ENCODE data around the gene CBFA2T3.

CBFA2T3 gene

GRCh38 chr16:88853325-88853941 is 123.6 kb downstream of the CBFA2T3 start:
- peaks cover 7% of the 10 kb centered on the region for H3K4me1 ChIP-seq (ENCODE audit: control insufficient read depth, insufficient read depth, low read length)
- no peak overlapping the region for H3K4me3 ChIP-seq (ENCODE audit: low read length)
- H3K36me3 ChIP-seq (ENCODE audit: control insufficient read depth, insufficient read depth, low read length): no peaks in the 10 kb centered on the region
- no peak overlapping the region for H3K9ac ChIP-seq (ENCODE audit: low read length)
- no peaks in the 10 kb centered on the region for H3K27me3 ChIP-seq (ENCODE audit: control insufficient read depth, insufficient read depth, low read length)
- no peak overlapping the region for H3K27ac ChIP-seq (ENCODE audit: low read depth, low read length)

- Histone ChIP-seq H3K4me3 (ENCODE audit: low read length) (no peak overlapping the region), H3K36me3 (ENCODE audit: control insufficient read depth, insufficient read depth, low read length) (no peaks in the 10 kb centered on the region), H3K27me3 (ENCODE audit: control insufficient read depth, insufficient read depth, low read length) (no peaks in the 10 kb centered on the region), H3K27ac (ENCODE audit: low read depth, low read length) (no peak overlapping the region), H3K9ac (ENCODE audit: low read length) (no peak overlapping the region), H3K4me1 (ENCODE audit: control insufficient read depth, insufficient read depth, low read length) (peaks cover 7% of the 10 kb centered on the region)
Observed at GRCh38 chr16:88851616-88852015, 125.4 kb downstream of the CBFA2T3 start.

GRCh38 chr16:88850531-88851199 is 126.3 kb downstream of the CBFA2T3 start:
- no peak overlapping the region for H3K4me3 ChIP-seq (ENCODE audit: low read length)
- no peaks in the 10 kb centered on the region for H3K36me3 ChIP-seq (ENCODE audit: control insufficient read depth, insufficient read depth, low read length)
- no peaks in the 10 kb centered on the region for H3K27me3 ChIP-seq (ENCODE audit: control insufficient read depth, insufficient read depth, low read length)
- no peak overlapping the region for H3K27ac ChIP-seq (ENCODE audit: low read depth, low read length)
- no peak overlapping the region for H3K9ac ChIP-seq (ENCODE audit: low read length)
- H3K4me1 ChIP-seq (ENCODE audit: control insufficient read depth, insufficient read depth, low read length): peaks cover under 1% of the 10 kb centered on the region

- no peaks in the 10 kb centered on the region for H3K36me3 ChIP-seq (ENCODE audit: control insufficient read depth, insufficient read depth, low read length)
- H3K27ac ChIP-seq (ENCODE audit: low read depth, low read length): no peak overlapping the region
- H3K4me3 ChIP-seq (ENCODE audit: low read length): no peak overlapping the region
- H3K27me3 ChIP-seq (ENCODE audit: control insufficient read depth, insufficient read depth, low read length): no peaks in the 10 kb centered on the region
- H3K9ac ChIP-seq (ENCODE audit: low read length): no peak overlapping the region
- no peaks in the 10 kb centered on the region for H3K4me1 ChIP-seq (ENCODE audit: control insufficient read depth, insufficient read depth, low read length)
Observed at GRCh38 chr16:88848557-88848956, 128.4 kb downstream of the CBFA2T3 start.

DNA sequence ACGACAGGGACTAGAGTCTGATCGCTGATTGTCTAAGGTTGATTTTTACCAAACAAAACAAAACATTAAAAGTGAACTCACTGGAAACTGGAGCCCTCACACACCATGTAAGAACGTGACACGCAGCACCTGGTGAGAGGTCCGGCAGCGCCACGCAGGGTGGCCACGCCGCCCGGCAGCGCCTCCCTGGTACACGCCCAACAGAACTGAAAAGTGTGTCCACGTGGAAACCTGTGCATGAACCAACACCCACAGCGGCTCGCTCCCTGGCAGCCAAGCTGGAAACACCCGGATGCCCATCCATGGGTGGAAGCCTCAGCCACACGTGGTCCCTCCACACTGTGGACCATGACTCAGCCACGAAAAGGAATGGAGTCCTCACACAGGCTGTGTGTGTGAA is 129.4 kb downstream of the CBFA2T3 start:
- H3K36me3 ChIP-seq (ENCODE audit: control insufficient read depth, insufficient read depth, low read length): no peaks in the 10 kb centered on the region
- no peaks in the 10 kb centered on the region for H3K27me3 ChIP-seq (ENCODE audit: control insufficient read depth, insufficient read depth, low read length)
- H3K9ac ChIP-seq (ENCODE audit: low read length): no peak overlapping the region

GRCh38 chr16:88846088-88846487 is 130.9 kb downstream of the CBFA2T3 start:
- no peak overlapping the region for H3K27ac ChIP-seq (ENCODE audit: low read depth, low read length)
- H3K36me3 ChIP-seq (ENCODE audit: control insufficient read depth, insufficient read depth, low read length): no peaks in the 10 kb centered on the region
- no peaks in the 10 kb centered on the region for H3K27me3 ChIP-seq (ENCODE audit: control insufficient read depth, insufficient read depth, low read length)
- H3K4me3 ChIP-seq (ENCODE audit: low read length): no peak overlapping the region
- H3K4me1 ChIP-seq (ENCODE audit: control insufficient read depth, insufficient read depth, low read length): no peaks in the 10 kb centered on the region
- H3K9ac ChIP-seq (ENCODE audit: low read length): no peak overlapping the region

More for the DNA sequence above, 129.4 kb downstream of the CBFA2T3 start:
- Histone ChIP-seq H3K4me1 (ENCODE audit: control insufficient read depth, insufficient read depth, low read length) (no peaks in the 10 kb centered on the region), H3K4me3 (ENCODE audit: low read length) (no peak overlapping the region), H3K27ac (ENCODE audit: low read depth, low read length) (no peak overlapping the region)

DNA sequence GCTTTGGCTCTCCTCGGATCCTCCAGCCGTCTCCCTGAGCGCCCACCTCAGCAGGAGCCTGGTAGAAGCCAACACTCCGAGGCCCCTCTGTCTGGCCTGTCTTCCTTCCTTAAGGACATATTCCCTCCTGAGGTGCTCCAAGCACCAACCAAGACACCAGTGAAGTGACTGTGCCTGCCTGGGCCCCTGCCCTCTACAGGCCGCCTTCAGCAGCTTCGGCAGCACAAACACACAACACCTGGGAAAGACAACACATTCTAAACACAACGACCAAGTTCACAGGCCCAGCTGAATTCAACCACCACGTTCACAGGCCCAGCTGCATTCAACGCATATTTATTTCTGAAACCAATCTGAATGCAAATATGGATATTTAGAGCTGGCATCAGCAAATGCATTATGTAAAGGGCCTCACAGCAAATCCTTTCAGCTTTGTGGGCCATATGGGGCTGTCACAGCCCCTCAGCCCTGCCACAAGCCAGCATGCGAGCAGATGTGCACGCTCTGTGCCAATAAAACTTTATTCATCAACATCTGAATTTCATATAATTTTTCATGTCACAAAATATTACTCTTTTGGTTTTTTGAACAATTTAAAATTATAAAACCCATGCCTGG is 132.5 kb downstream of the CBFA2T3 start:
- Histone ChIP-seq H3K4me1 (ENCODE audit: control insufficient read depth, insufficient read depth, low read length) (no peaks in the 10 kb centered on the region), H3K9ac (ENCODE audit: low read length) (no peak overlapping the region), H3K36me3 (ENCODE audit: control insufficient read depth, insufficient read depth, low read length) (peaks cover 6% of the 10 kb centered on the region), H3K27me3 (ENCODE audit: control insufficient read depth, insufficient read depth, low read length) (no peaks in the 10 kb centered on the region), H3K27ac (ENCODE audit: low read depth, low read length) (no peak overlapping the region), H3K4me3 (ENCODE audit: low read length) (no peak overlapping the region)

DNA sequence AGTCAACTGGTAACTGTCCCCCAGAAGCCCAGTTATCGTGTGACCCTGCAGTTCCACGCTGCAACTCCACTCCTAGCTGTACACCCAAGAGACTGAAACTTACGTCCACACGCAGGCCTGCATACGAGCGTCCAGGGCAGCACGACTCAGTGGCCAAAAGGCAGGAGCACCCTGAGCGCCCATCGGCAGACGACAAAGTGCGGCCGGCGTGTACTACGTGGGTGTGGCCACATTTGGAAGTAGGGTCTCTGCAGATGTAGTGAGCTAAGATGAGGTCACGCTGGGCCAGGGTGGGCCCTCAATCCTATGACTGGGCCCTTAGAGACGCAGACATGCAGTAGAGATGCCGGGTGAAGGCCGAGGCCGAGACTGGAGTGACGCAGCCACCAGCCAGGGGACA is 133.8 kb downstream of the CBFA2T3 start:
- H3K27me3 ChIP-seq (ENCODE audit: control insufficient read depth, insufficient read depth, low read length): no peaks in the 10 kb centered on the region
- H3K27ac ChIP-seq (ENCODE audit: low read depth, low read length): no peak overlapping the region
- no peak overlapping the region for H3K9ac ChIP-seq (ENCODE audit: low read length)
- no peak overlapping the region for H3K4me3 ChIP-seq (ENCODE audit: low read length)
- no peaks in the 10 kb centered on the region for H3K4me1 ChIP-seq (ENCODE audit: control insufficient read depth, insufficient read depth, low read length)
- peaks cover 9% of the 10 kb centered on the region for H3K36me3 ChIP-seq (ENCODE audit: control insufficient read depth, insufficient read depth, low read length)

- H3K9ac ChIP-seq (ENCODE audit: low read length): no peak overlapping the region
- no peak overlapping the region for H3K4me3 ChIP-seq (ENCODE audit: low read length)
- peaks cover 9% of the 10 kb centered on the region for H3K36me3 ChIP-seq (ENCODE audit: control insufficient read depth, insufficient read depth, low read length)
- no peaks in the 10 kb centered on the region for H3K4me1 ChIP-seq (ENCODE audit: control insufficient read depth, insufficient read depth, low read length)
- H3K27ac ChIP-seq (ENCODE audit: low read depth, low read length): no peak overlapping the region
- H3K27me3 ChIP-seq (ENCODE audit: control insufficient read depth, insufficient read depth, low read length): no peaks in the 10 kb centered on the region
Observed at GRCh38 chr16:88842806-88843205, 134.2 kb downstream of the CBFA2T3 start.

DNA sequence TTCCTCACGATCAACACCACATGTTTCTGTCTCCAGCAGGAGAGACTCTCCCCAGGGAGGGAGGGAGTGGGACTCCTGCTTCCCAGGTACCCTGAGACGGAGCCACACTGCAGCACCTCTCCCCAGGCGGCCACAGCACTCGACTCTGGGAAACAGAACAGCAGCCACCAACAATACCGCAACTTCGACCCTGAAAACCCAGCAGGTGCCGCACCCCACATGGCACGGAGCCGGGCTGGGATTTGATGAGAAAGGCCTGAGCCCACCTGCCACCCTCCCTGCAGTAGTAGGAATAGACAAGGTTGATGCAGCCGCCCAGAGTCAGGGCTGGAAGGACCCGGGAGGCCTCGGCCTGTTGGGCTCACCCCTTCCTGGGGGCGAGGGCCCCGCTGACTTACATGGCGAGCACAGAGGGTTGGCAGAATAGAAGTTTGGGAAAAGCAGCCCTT is 134.7 kb downstream of the CBFA2T3 start:
- H3K27me3 ChIP-seq (ENCODE audit: control insufficient read depth, insufficient read depth, low read length): no peaks in the 10 kb centered on the region
- no peaks in the 10 kb centered on the region for H3K4me1 ChIP-seq (ENCODE audit: control insufficient read depth, insufficient read depth, low read length)
- no peak overlapping the region for H3K27ac ChIP-seq (ENCODE audit: low read depth, low read length)
- no peak overlapping the region for H3K4me3 ChIP-seq (ENCODE audit: low read length)
- peaks cover 9% of the 10 kb centered on the region for H3K36me3 ChIP-seq (ENCODE audit: control insufficient read depth, insufficient read depth, low read length)
- H3K9ac ChIP-seq (ENCODE audit: low read length): no peak overlapping the region

DNA sequence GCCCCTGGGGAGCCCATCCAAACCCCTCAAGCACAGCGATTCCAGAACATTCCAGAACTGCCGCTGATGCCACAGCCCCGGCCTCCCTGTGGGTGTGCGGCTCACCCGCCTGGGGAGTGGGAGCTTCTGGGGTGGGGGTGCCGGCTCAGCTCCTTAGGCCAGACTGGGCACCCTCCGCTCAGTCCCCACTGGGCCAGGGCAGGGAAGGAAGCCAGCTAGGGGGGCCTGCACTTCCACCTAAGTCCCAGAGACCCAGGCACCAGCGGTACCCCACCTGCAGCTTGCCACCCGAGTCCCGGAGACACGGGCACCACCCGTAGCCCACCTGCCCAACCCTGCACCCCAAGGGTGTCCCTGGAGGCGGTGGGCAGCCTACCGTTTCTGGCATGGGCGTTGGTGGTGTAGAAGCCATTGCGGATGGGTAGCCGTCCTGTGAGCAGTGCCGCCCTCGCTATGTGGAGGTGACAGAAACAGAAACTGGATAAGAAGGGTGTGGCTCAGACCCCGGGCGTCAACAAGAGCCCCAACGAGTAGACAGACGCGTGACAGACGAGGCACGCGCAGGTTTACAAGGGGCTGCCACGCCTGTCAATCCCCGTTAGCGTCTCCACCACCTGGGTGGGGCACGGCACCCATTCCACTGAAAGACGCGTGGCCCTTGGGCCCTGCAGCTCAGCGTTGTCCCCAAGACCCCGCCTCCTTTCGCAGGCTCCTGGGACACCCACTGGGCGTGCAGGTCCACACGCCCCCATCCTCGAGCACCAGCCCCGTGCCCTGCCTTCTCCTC is 135.3 kb downstream of the CBFA2T3 start:
- Histone ChIP-seq H3K4me3 (ENCODE audit: low read length) (no peak overlapping the region), H3K4me1 (ENCODE audit: control insufficient read depth, insufficient read depth, low read length) (no peaks in the 10 kb centered on the region), H3K9ac (ENCODE audit: low read length) (no peak overlapping the region), H3K27me3 (ENCODE audit: control insufficient read depth, insufficient read depth, low read length) (no peaks in the 10 kb centered on the region), H3K27ac (ENCODE audit: low read depth, low read length) (no peak overlapping the region), H3K36me3 (ENCODE audit: control insufficient read depth, insufficient read depth, low read length) (peaks cover 9% of the 10 kb centered on the region)

- Histone ChIP-seq H3K9ac (ENCODE audit: low read length) (no peak overlapping the region), H3K36me3 (ENCODE audit: control insufficient read depth, insufficient read depth, low read length) (peaks cover 9% of the 10 kb centered on the region), H3K27ac (ENCODE audit: low read depth, low read length) (no peak overlapping the region), H3K4me1 (ENCODE audit: control insufficient read depth, insufficient read depth, low read length) (no peaks in the 10 kb centered on the region), H3K27me3 (ENCODE audit: control insufficient read depth, insufficient read depth, low read length) (no peaks in the 10 kb centered on the region), H3K4me3 (ENCODE audit: low read length) (no peak overlapping the region)
Observed at GRCh38 chr16:88840600-88841215, 136.3 kb downstream of the CBFA2T3 start.

Data from rectal smooth muscle tissue (tissue), 1 donor.